Astrocyte (in vitro differentiated cells and primary cell): ENCODE measurements around the gene SH2D3A.

Source experiments
- CTCF ChIP-seq: IDR thresholded peaks from 2 replicates; pipeline ENCODE4 v1.5.1; 2011; ENCODE audit warnings: low read depth, mild to moderate bottlenecking, inconsistent platforms, low read length, moderate library complexity; ENCODE audit not compliant: insufficient read depth
- EZH2 ChIP-seq: IDR thresholded peaks from 2 replicates; pipeline ENCODE4 v1.6.1; 2012; ENCODE audit warnings: mild to moderate bottlenecking, low read length, inconsistent platforms; ENCODE audit not compliant: insufficient read depth

DNA sequence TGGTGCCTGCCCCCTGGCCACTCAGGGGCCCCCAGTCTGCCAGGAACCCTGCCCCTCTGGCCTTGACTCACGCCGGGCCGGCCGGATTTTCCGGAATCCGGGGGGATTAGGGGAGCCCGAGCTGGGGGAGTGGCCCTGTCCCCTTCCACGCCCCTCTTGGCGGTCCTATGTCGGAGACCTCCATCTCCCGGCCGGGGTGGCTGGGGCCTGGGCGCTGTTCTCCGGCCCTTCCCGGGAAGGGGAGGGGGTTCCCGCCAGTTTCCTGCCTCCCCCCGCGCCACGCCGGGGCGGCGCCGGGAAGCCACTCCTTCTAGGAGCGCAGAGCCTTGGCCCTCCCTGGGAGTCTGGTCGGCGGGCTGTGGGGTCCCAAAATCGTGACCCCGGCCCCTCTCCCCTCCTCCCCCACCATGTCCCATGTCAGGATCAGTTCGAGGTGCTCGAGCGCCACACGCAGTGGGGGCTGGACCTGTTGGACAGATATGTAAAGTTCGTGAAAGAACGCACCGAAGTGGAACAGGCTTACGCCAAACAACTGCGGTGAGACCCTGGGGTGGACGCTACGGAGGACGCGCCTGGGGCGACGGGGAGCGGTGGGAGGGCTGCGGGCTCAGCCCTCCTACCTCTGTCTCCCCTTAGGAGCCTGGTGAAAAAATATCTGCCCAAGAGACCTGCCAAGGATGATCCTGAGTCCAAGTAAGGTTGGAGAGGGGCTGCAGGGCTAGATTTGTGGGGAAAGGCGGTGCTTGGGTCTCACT is 26.5 kb downstream of the SH2D3A start:
- TF ChIP-seq EZH2 (no peak), CTCF (no peak)
